Body of pancreas (tissue), 4 donors: Measurements from ENCODE around the gene PNMT. TPM values are rescaled to one million over a fixed set of nuclear protein-coding genes. Genes with fewer than 3 reads are reported as not detected.

Source experiments
- ATAC-seq: fragments of 150-250 bp; one replicate; pipeline ENCODE4 v1.9.1; 2016
- DNase-seq, 4 donors: peaks; one replicate each; pipeline ENCODE4 v3.0.0-alpha.2; 2019
- H3K27ac ChIP-seq, 4 donors: fragments of 200-600 bp; sonication (generic); 1 replicate in 3 of 4; 2 replicates in 1 of 4; pipeline versions ENCODE4 v1.5.1 to v1.6.1; 2016 to 2019; ENCODE audit warnings: mild to moderate bottlenecking in 1 of 4, mixed read lengths in 1 of 4, moderate library complexity in 1 of 4
- H3K27me3 ChIP-seq, 2 donors: fragments of 200-600 bp; sonication (generic); one replicate each; pipeline ENCODE4 v1.6.0; 2016; ENCODE audit warnings: mild to moderate bottlenecking in 1 of 2
- H3K36me3 ChIP-seq, 2 donors: fragments of 200-600 bp; sonication (generic); replicated peaks in 1 of 2; 2 replicates each; pipeline ENCODE4 v1.5.1; 2016; ENCODE audit warnings: low read depth in 2 of 2; ENCODE audit not compliant: insufficient read depth in 1 of 2
- H3K4me1 ChIP-seq: fragments of 200-600 bp; sonication (generic); one replicate; pipeline ENCODE4 v1.6.0; 2016
- H3K4me3 ChIP-seq, 2 donors: fragments of 200-600 bp; sonication (generic); 1 replicate in 1 of 2; 2 replicates in 1 of 2; pipeline ENCODE4 v1.5.1; 2016 to 2019
- H3K9me3 ChIP-seq, 3 donors: fragments of 200-600 bp; sonication (generic); 1 replicate in 2 of 3; 2 replicates in 1 of 3; pipeline ENCODE4 v1.5.1; 2016
- POLR2A ChIP-seq, 3 donors: fragments of 450-650 bp; IDR thresholded peaks; one replicate each; pipeline ENCODE4 v1.6.1; 2016; ENCODE audit warnings: antibody characterized with exemption in 3 of 3, mild to moderate bottlenecking in 2 of 3
- WGBS, 2 donors: methylation state at CpG; one replicate each; pipeline ENCODE4 v1.1.5; 2017; 5-methylcytosine and 5-hydroxymethylcytosine counted together
- intact Hi-C: fragments of 100-400 bp; cut with DNase I; formaldehyde crosslinking; loops from one replicate; pipeline ENCODE4 v1.15.1; 2023
- total RNA-seq, 2 donors: library from RNA; depleted of rRNA; stranded (reverse); fragments of >200 nt; gene quantifications; one replicate each; pipeline ENCODE4 v1.1.0, GENCODE V29; 2016
- TF ChIP-seq, protein P1 (sequence below), 7 experiments: fragments of 450-650 bp in 4 of 7; fragments of 200-600 bp in 3 of 7; sonication (generic) in 3 of 7; IDR thresholded peaks; one replicate each; pipeline ENCODE4 v1.5.1; 2016 to 2019; ENCODE audit warnings: antibody characterized with exemption in 7 of 7

Gene PNMT
- total RNA-seq, 2 donors from 2014 or later: 1.3 to 2.6 TPM

DNA sequence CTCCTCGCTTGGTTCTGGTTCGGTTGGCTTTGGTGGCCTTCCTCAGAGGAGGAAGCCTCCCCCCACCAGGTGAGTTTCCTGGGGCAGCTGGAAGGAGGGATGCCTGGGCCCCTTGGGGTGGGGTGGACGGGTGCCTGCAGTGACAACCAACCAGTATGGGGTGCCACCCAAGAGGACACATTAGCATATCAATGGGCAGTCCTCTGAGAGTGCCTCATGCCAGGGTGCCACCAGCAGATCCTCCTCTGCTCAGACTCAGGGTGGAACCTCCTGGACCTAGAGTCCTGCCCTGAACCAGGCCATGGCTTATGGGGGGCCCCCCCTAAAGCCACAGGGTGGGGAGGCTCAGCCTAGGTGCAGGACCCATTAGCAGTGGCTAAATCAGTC is 38.8 kb upstream of the PNMT start:
- peaks cover 0 to 11% of the 10 kb centered on the region in 2 donors for H3K27me3 ChIP-seq
- no peaks in the 10 kb centered on the region for H3K9me3 ChIP-seq
- no peak overlapping the region for H3K4me3 ChIP-seq
- H3K36me3 ChIP-seq: no peaks in the 10 kb centered on the region
- DNase-seq (no peak), ATAC-seq (no peak)
- H3K4me1 ChIP-seq: peaks cover 76% of the 10 kb centered on the region
- WGBS, 2 donors: 48 to 54% methylated on average over 3 of the region's 3 CpGs
- intact Hi-C loops: no loop called here
- no peak for TF ChIP-seq POLR2A (IDR thresholded peaks at IDR 0.05)
- H3K27ac ChIP-seq: peak overlapping the region in 3 of 4 donors; percentile 70 to 87 (median 85)

DNA sequence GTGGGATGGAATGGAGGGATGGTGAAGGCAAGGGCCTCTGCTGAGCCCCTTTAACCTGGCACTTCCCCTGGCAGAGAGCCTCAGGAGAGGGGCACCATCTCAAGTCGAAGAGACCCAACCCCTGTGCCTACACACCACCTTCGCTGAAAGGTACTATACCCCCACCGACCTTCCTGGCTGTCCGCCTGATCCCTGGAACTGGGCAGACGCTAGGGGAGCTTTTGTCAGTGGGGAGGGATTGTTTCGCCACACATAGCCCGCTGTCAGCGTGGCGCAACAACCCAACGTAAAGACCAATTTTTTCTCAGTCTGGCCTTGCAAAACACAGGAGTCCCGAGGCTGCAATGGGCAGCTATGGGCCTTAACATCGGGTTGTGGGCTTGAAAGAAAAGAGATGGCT is 38.4 kb upstream of the PNMT start:
- intact Hi-C loops: no loop called here
- DNase-seq: no peak
- 50 to 55% methylated on average over 12 of the region's 12 CpGs for WGBS, 2 donors
- no peaks in the 10 kb centered on the region for H3K36me3 ChIP-seq
- no peak overlapping the region for H3K4me3 ChIP-seq
- ATAC-seq: no peak
- peak overlapping the region in 3 of 4 donors; percentile 70 to 87 (median 85) for H3K27ac ChIP-seq
- peaks cover 0 to 11% of the 10 kb centered on the region in 2 donors for H3K27me3 ChIP-seq
- no peaks in the 10 kb centered on the region for H3K9me3 ChIP-seq
- TF ChIP-seq POLR2A (IDR thresholded peaks at IDR 0.05): no peak
- TF ChIP-seq, protein P1, sequence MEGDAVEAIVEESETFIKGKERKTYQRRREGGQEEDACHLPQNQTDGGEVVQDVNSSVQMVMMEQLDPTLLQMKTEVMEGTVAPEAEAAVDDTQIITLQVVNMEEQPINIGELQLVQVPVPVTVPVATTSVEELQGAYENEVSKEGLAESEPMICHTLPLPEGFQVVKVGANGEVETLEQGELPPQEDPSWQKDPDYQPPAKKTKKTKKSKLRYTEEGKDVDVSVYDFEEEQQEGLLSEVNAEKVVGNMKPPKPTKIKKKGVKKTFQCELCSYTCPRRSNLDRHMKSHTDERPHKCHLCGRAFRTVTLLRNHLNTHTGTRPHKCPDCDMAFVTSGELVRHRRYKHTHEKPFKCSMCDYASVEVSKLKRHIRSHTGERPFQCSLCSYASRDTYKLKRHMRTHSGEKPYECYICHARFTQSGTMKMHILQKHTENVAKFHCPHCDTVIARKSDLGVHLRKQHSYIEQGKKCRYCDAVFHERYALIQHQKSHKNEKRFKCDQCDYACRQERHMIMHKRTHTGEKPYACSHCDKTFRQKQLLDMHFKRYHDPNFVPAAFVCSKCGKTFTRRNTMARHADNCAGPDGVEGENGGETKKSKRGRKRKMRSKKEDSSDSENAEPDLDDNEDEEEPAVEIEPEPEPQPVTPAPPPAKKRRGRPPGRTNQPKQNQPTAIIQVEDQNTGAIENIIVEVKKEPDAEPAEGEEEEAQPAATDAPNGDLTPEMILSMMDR (IDR thresholded peaks at IDR 0.05): no peak
- peaks cover 80% of the 10 kb centered on the region for H3K4me1 ChIP-seq

DNA sequence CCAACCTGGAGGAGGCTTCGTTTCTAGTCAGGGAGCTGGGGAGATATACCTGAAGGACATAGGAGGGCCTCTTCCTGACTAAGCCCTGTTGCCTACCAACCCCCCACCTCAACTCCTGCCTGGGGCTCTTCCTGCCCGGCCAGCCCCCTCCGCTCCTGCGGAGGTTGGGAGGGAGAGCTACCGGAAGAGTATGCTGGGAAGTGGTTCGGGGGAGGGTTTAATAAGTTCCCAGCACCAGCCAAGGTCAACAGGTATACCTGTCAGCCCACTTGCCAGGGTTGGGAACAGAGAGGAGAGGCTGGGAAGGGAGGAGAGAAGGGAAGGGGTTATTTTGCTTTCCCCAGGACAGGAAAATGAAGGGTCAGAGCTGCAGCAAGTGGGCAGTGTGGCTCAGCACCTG is 36.9 kb upstream of the PNMT start:
- ATAC-seq: peak; percentile 52
- H3K27me3 ChIP-seq: peaks cover 0 to 9% of the 10 kb centered on the region in 2 donors
- peak overlapping the region; percentile 75 to 87 (median 85) for H3K27ac ChIP-seq
- no peak overlapping the region for H3K4me3 ChIP-seq
- intact Hi-C loops: no loop called here
- peaks cover 70% of the 10 kb centered on the region for H3K4me1 ChIP-seq
- no peaks in the 10 kb centered on the region for H3K36me3 ChIP-seq
- peak in 3 of 4 donors; percentile 55 to 74 (median 67) for DNase-seq
- TF ChIP-seq POLR2A (IDR thresholded peaks at IDR 0.05): peak in 2 of 3 donors; percentile 23 to 67
- TF ChIP-seq, protein P1 (IDR thresholded peaks at IDR 0.05): no peak
- H3K9me3 ChIP-seq: no peaks in the 10 kb centered on the region
- whole genome bisulfite sequencing, 2 donors: 7 to 16% methylated on average over 6 of the region's 6 CpGs

DNA sequence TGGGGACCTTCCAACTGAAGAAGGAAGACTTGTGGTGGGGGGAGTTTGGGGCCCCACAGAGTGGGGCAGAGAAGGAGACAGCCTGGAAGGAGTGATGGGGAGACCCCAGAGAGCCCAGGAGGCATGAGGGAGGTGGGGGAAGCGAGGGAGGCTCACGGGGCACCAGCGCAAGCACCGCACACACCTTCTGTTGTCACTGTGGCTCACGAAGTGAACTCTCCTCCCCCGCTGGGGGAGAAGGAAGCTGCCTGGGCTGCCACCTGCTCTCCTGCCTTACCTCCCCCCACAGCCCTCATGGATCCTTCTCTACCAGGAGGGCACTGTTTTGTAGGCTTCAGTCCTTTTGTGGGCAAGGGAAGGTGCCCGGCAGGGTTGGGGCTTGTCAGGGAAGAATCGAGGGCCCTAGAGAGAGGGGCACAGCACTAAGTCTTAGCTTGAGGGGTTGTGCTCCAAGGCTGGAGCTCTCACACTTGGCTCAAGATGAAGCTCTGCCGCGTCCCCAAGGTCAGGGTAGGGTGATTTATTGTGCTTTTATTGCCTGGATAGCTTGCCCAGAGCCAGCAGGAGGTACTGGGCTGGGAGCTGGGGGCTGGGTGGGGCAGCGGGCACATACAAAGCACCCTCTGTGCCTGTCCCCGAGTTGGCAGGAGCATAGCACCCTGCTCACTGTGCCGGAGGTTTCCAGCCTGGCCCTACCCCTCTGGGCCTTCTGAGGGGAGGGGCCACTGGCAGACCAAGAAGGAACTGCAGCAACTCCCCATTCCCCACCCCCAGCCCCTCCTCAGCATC is 35.9 kb upstream of the PNMT start:
- intact Hi-C loops: no loop called here
- peak; percentile 68 for ATAC-seq
- TF ChIP-seq POLR2A (IDR thresholded peaks at IDR 0.05): peak in 2 of 3 donors; percentile 25 to 30
- TF ChIP-seq, protein P1 (IDR thresholded peaks at IDR 0.05): peak in 1 of 7 experiments; percentile 1
- DNase-seq: peak; percentile 64 to 84 (median 78)
- no peaks in the 10 kb centered on the region for H3K36me3 ChIP-seq
- peak overlapping the region; percentile 75 to 87 (median 85) for H3K27ac ChIP-seq
- 24 to 32% methylated on average over 12 of the region's 13 CpGs for WGBS, 2 donors
- H3K9me3 ChIP-seq: no peaks in the 10 kb centered on the region
- H3K4me3 ChIP-seq: no peak overlapping the region
- peaks cover 66% of the 10 kb centered on the region for H3K4me1 ChIP-seq
- H3K27me3 ChIP-seq: no peaks in the 10 kb centered on the region

DNA sequence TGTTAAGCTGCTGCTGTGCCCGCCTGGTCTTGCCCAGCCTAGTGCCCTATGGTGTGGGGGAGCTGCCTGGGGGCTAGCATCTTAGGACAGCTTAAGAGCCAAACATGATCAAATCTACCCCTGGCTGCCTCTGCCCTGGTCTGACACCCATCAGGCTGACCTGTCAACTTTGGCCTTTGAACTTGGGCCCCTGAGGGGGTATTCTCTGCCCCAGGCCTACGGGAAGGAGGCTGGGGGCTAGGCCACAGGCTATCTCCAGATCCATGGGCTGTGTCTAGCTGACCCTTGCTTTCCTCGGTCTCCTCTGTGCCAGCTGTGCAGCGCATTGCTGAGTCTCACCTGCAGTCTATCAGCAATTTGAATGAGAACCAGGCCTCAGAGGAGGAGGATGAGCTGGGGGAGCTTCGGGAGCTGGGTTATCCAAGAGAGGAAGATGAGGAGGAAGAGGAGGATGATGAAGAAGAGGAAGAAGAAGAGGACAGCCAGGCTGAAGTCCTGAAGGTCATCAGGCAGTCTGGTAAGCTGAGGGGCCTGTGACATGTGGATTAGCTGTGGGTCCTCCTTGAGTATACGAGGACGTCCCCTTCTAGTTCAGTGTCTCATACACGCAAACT is 34.6 kb upstream of the PNMT start:
- Histone ChIP-seq H3K4me1 (peaks cover 75% of the 10 kb centered on the region), H3K27ac (peak overlapping the region in 3 of 4 donors; percentile 85 to 87 (median 85)), H3K9me3 (no peaks in the 10 kb centered on the region), H3K27me3 (no peaks in the 10 kb centered on the region), H3K4me3 (no peak overlapping the region), H3K36me3 (no peaks in the 10 kb centered on the region)
- WGBS, 2 donors: 50 to 51% methylated on average over 7 to 8 of the region's 8 CpGs
- ATAC-seq (no peak), DNase-seq (no peak)
- intact Hi-C loops: no loop called here
- TF ChIP-seq POLR2A (IDR thresholded peaks at IDR 0.05): no peak
- TF ChIP-seq, protein P1 (IDR thresholded peaks at IDR 0.05): no peak
